ENCODE data around the gene PLB1.

Gene PLB1

DNA sequence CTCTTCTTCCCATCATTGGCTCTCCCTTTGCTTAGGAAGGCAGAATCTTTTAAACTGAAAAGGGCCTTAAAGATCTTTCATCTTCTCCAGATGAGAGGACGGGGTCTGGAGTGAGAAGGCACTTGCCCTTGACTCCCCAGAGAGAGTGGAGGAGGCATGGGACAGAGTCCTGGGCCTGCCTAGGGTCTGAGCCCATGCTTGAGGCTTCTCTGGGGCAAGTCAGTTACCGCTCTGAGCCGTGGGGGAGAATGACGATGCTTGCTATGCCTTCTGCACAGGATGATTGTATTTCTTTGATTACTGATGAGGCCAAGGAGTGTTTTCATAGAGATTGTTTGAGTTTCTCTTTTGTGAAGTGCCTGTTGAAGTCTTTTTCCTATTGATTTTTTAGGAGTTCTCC, 921 bp downstream of the PLB1 start:
- TF ChIP-seq POLR2A (IDR thresholded peaks at IDR 0.05; ENCODE audit: extremely low read depth, insufficient read length) (no peak), MYC (IDR thresholded peaks at IDR 0.05; ENCODE audit: low read depth, low read length) (no peak), MAX (IDR thresholded peaks at IDR 0.05; ENCODE audit: low read depth, low read length) (no peak)
- TF ChIP-seq, protein P1, sequence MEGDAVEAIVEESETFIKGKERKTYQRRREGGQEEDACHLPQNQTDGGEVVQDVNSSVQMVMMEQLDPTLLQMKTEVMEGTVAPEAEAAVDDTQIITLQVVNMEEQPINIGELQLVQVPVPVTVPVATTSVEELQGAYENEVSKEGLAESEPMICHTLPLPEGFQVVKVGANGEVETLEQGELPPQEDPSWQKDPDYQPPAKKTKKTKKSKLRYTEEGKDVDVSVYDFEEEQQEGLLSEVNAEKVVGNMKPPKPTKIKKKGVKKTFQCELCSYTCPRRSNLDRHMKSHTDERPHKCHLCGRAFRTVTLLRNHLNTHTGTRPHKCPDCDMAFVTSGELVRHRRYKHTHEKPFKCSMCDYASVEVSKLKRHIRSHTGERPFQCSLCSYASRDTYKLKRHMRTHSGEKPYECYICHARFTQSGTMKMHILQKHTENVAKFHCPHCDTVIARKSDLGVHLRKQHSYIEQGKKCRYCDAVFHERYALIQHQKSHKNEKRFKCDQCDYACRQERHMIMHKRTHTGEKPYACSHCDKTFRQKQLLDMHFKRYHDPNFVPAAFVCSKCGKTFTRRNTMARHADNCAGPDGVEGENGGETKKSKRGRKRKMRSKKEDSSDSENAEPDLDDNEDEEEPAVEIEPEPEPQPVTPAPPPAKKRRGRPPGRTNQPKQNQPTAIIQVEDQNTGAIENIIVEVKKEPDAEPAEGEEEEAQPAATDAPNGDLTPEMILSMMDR (IDR thresholded peaks at IDR 0.05; ENCODE audit: low read depth, low read length) = no peak
- no peak overlapping the region for H3K4me3 ChIP-seq (ENCODE audit: low read depth, low read length)
- no peak for DNase-seq (ENCODE audit: low read depth)

GRCh38 chr2:28497206-28497605, 1.3 kb downstream of the PLB1 start:
- no peak for DNase-seq (ENCODE audit: low read depth)
- H3K4me3 ChIP-seq (ENCODE audit: low read depth, low read length) = no peak overlapping the region
- TF ChIP-seq POLR2A (IDR thresholded peaks at IDR 0.05; ENCODE audit: extremely low read depth, insufficient read length) (no peak), MYC (IDR thresholded peaks at IDR 0.05; ENCODE audit: low read depth, low read length) (no peak), MAX (IDR thresholded peaks at IDR 0.05; ENCODE audit: low read depth, low read length) (no peak)
- TF ChIP-seq, protein P1 (IDR thresholded peaks at IDR 0.05; ENCODE audit: low read depth, low read length) = no peak

DNA sequence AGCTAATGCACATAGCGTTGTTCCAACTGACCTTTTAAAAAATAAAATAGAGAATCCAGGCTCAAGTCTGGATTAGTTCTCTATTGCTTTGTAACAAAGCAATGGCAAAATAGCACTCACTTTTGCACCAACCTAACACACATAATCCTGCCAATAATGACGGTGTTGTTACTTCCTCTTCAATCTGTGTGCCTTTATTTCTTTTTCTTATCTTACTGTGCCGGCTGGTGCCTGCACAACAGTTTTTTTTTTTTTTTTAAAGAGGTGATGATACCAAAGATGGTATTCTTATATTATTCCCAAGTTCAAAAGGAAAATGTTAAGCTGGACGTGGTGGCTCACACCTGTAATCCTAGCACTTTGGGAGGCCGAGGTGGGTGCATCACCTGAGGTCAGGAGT, 3.4 kb downstream of the PLB1 start:
- TF ChIP-seq POLR2A (IDR thresholded peaks at IDR 0.05; ENCODE audit: extremely low read depth, insufficient read length) = no peak
- no peak for TF ChIP-seq MAX (IDR thresholded peaks at IDR 0.05; ENCODE audit: low read depth, low read length)
- TF ChIP-seq MYC (IDR thresholded peaks at IDR 0.05; ENCODE audit: low read depth, low read length) = no peak
- TF ChIP-seq, protein P1 (IDR thresholded peaks at IDR 0.05; ENCODE audit: low read depth, low read length) = no peak
- H3K4me3 ChIP-seq (ENCODE audit: low read depth, low read length) = no peak overlapping the region
- DNase-seq (ENCODE audit: low read depth) = no peak

- no peak overlapping the region for H3K4me3 ChIP-seq (ENCODE audit: low read depth, low read length)
- no peak for DNase-seq (ENCODE audit: low read depth)
- no peak for TF ChIP-seq POLR2A (IDR thresholded peaks at IDR 0.05; ENCODE audit: extremely low read depth, insufficient read length)
- TF ChIP-seq, protein P1 (IDR thresholded peaks at IDR 0.05; ENCODE audit: low read depth, low read length) = no peak
- TF ChIP-seq MYC (IDR thresholded peaks at IDR 0.05; ENCODE audit: low read depth, low read length) = no peak
- TF ChIP-seq MAX (IDR thresholded peaks at IDR 0.05; ENCODE audit: low read depth, low read length) = no peak
These were observed 9.5 kb downstream of the PLB1 start for GRCh38 chr2:28505361-28505760.

DNA sequence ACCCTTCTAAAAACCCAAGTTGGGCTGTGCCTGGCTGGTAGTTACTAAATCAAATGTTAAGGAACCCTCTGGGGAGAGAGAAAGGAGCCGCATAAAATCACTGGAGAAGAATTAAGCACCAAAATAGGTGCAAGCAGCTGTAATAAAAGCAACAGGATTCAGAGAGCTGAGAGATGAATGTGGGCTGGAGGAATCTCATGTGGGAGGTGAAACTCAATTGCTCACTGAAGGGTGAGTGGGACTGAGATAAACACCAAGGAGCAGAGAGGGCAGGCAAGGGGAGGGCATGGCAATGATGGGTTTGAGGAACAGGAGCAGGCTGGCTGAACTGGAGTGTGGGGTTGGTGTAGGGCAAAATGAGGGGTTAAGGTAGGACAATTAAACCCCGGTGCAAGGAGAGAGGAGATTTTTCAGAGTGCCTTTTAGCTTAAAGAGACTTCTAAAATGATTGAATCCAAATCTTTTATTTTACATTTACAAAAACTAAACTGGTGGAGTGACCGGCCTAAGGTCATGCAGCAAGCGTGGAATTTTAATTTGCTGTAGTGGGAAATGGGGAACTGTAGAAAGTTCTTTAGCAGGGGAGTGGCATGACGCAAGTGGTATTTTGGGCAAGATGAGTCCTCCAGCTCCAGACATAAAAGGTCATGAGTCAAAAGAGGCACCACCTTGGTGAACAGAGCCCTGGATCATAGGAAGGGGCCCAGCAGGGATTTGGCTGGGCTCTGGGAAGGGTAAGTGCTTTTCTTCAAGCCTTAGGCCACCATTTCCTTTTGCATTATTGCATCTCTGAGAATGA, 10.5 kb downstream of the PLB1 start:
- TF ChIP-seq MAX (IDR thresholded peaks at IDR 0.05; ENCODE audit: low read depth, low read length) (no peak), POLR2A (IDR thresholded peaks at IDR 0.05; ENCODE audit: extremely low read depth, insufficient read length) (no peak), MYC (IDR thresholded peaks at IDR 0.05; ENCODE audit: low read depth, low read length) (no peak)
- TF ChIP-seq, protein P1 (IDR thresholded peaks at IDR 0.05; ENCODE audit: low read depth, low read length) = no peak
- H3K4me3 ChIP-seq (ENCODE audit: low read depth, low read length) = no peak overlapping the region
- DNase-seq (ENCODE audit: low read depth) = peak; percentile 32
